Ovary (tissue), 9 donors: ENCODE results near the gene EEFSEC. TPM values are rescaled to one million over a fixed set of nuclear protein-coding genes. Genes with fewer than 3 reads are reported as not detected.
A peak's percentile ranks its signal among the peaks of the same experiment; 100 is the strongest.

ENCODE experiments used
- DNase-seq, 5 donors: peaks; one replicate each; pipeline ENCODE4 v3.0.0-alpha.2; 2019 to 2020
- H3K27ac ChIP-seq, 2 donors: fragments of 200-600 bp; one replicate each; pipeline versions ENCODE4 v1.5.1 to v1.8.0; 2019 to 2022
- H3K27me3 ChIP-seq: fragments of 200-600 bp; one replicate; pipeline ENCODE4 v1.8.0; 2022
- H3K36me3 ChIP-seq: fragments of 200-600 bp; sonication (generic); one replicate; pipeline ENCODE4 v1.5.1; 2019
- H3K4me1 ChIP-seq: one replicate; pipeline ENCODE4 v1.8.1; 2013; ENCODE audit warnings: mild to moderate bottlenecking, moderate library complexity; ENCODE audit not compliant: insufficient read depth
- H3K4me3 ChIP-seq: fragments of 200-600 bp; sonication (generic); one replicate; pipeline ENCODE4 v1.5.1; 2017
- H3K9me3 ChIP-seq, 2 donors: fragments of 200-600 bp in 1 of 2; sonication (generic) in 1 of 2; one replicate each; pipeline versions ENCODE4 v1.5.1 to v1.8.1; 2013 to 2019; ENCODE audit warnings: mild to moderate bottlenecking in 1 of 2, moderate library complexity in 1 of 2
- EP300 ChIP-seq: sonication (generic); formaldehyde crosslinking; IDR thresholded peaks from one replicate; pipeline ENCODE4 v1.6.1; 2017; ENCODE audit warnings: antibody characterized with exemption
- POLR2A ChIP-seq: fragments of 450-650 bp; IDR thresholded peaks from one replicate; pipeline ENCODE4 v1.6.1; 2017; ENCODE audit warnings: antibody characterized with exemption, mild to moderate bottlenecking, moderate library complexity
- WGBS, 3 donors: extraction: QIAGEN DNeasy Blood & Tissue Kit in 1 of 3; methylation state at CpG; one replicate each; pipeline versions ENCODE4 v1.1.5 to v1.1.7; 2013 to 2017; 5-methylcytosine and 5-hydroxymethylcytosine counted together
- intact Hi-C, 4 donors: fragments of 100-400 bp; cut with DNase I; formaldehyde crosslinking; loops; one replicate each; pipeline versions ENCODE4 v1.11.0 to v1.15.1; 2022 to 2023
- polyA plus RNA-seq, 2 donors: library from polyadenylated mRNA; stranded (reverse); fragments of 200-250 nt in 1 of 2; fragments of 350-450 nt in 1 of 2; fragmentation: Illumina TruSeq in 1 of 2; extraction: RNeasy Lipid Tissue Mini Kit (QIAGEN cat#74804) in 1 of 2; gene quantifications; one replicate each; pipeline ENCODE4 v1.2.3, GENCODE V29; 2013 to 2014
- total RNA-seq, 7 donors: library from RNA; depleted of rRNA in 2 of 7; stranded (reverse); fragments of >200 nt in 2 of 7; fragmentation: NEBNext Ultra II Directional in 3 of 7; extraction: Animal tissue kit (Norgen Biotek cat#: 25700) in 3 of 7; gene quantifications; one replicate each; pipeline versions ENCODE4 v1.1.0 to v1.2.4, GENCODE V29; 2016 to 2023
- TF ChIP-seq, protein P1 (sequence below), 3 donors: fragments of 450-650 bp in 2 of 3; fragments of 200-600 bp in 1 of 3; IDR thresholded peaks; one replicate each; pipeline versions ENCODE4 v1.5.1 to v1.8.0; 2016 to 2022; ENCODE audit warnings: antibody characterized with exemption in 3 of 3, mild to moderate bottlenecking in 1 of 3
- donor health status: DM: no; HTN: no; CAD: no; lungs with moderate emphysema.
- donor health status: DM: no; HTN: no; CAD: no.
- donor health status: Bipolar disorder and iron deficiency.
- donor health status: DM: yes; HTN: yes; CAD: no.
- donor health status: DM: no; HTN: no; CAD: no.
- donor health status: DM: yes; HTN: yes; CAD: no.

Gene EEFSEC
- total and polyA plus RNA-seq, 9 donors, result 6.8 to 21.0 (median 15.4) TPM

DNA sequence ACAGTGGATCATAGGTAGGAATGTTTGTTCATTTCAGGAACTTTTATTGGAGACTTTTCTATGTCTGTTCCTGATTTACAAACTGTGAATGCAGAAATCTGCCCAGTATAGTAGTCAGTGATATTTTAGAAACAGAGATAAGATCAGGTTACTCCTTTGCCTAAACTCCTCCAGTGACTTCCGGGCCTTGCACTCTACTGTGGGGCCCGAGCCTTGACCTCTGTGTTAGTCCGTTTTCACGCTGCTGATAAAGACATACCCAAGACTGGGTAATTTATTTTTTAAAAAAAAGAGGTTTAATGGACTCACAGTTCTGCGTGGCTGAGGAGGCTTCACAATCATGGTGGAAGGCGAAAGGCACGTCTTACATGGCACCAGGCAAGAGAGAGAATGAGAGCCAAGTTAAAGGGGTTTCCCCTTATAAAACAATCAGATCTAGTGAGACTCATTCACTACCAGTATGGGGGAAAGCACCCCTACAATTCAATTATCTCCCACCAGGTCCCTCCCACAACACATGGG lies 186.3 kb downstream of the EEFSEC start:
- no peak overlapping the region for H3K4me3 ChIP-seq
- no peaks in the 10 kb centered on the region for H3K4me1 ChIP-seq
- no peak for TF ChIP-seq EP300
- no peak for TF ChIP-seq POLR2A
- TF ChIP-seq, protein P1, sequence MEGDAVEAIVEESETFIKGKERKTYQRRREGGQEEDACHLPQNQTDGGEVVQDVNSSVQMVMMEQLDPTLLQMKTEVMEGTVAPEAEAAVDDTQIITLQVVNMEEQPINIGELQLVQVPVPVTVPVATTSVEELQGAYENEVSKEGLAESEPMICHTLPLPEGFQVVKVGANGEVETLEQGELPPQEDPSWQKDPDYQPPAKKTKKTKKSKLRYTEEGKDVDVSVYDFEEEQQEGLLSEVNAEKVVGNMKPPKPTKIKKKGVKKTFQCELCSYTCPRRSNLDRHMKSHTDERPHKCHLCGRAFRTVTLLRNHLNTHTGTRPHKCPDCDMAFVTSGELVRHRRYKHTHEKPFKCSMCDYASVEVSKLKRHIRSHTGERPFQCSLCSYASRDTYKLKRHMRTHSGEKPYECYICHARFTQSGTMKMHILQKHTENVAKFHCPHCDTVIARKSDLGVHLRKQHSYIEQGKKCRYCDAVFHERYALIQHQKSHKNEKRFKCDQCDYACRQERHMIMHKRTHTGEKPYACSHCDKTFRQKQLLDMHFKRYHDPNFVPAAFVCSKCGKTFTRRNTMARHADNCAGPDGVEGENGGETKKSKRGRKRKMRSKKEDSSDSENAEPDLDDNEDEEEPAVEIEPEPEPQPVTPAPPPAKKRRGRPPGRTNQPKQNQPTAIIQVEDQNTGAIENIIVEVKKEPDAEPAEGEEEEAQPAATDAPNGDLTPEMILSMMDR (IDR thresholded peaks at IDR 0.05), result no peak
- H3K9me3 ChIP-seq, result no peaks in the 10 kb centered on the region
- no peaks in the 10 kb centered on the region for H3K36me3 ChIP-seq
- peak in 1 of 5 donors; percentile 2 for DNase-seq
- H3K27ac ChIP-seq, result no peak overlapping the region
- 53 to 67% (median 67%) methylated on average over 7 of the region's 7 CpGs for WGBS, 3 donors
- intact Hi-C loops, result no loop called here
- no peaks in the 10 kb centered on the region for H3K27me3 ChIP-seq

DNA sequence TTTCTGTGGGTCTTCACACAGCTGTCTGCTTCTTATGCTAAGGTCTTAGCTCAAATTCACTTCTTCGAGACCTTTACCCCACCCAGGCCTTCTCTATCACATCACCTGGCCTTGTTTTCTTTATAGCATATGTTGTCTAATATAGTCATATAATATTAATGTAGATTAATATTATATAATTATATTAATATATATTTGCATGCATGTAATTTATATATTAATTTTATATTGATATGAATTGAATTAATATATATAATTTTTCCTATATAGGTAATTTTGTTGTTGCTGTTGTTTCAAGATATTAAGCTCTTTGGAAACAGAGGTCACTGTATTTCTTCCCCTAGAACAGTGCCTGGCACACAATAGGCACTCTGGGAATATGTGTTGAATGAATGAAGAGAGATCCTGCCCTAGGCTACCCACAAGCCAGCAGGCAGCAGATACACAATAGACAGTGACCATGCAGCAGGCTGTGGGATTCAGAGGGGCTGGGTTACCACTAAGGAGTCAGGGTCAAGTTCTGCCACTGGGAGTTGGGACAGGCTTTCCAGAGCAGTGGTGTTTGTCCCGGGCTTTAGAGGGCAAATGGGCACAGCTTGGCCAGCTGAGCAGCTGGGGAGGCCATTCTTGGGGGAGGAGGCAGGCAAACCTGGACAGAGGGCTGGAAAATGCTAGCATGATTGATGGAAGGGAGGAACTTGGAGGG lies 187.1 kb downstream of the EEFSEC start:
- Histone ChIP-seq H3K36me3 (no peaks in the 10 kb centered on the region), H3K4me1 (no peaks in the 10 kb centered on the region), H3K9me3 (no peaks in the 10 kb centered on the region), H3K27ac (no peak overlapping the region), H3K27me3 (no peaks in the 10 kb centered on the region), H3K4me3 (no peak overlapping the region)
- DNase-seq, result peak in 1 of 5 donors; percentile 7
- whole genome bisulfite sequencing, 3 donors, result 81 to 90% (median 86%) methylated on average over 2 of the region's 2 CpGs
- no peak for TF ChIP-seq POLR2A
- TF ChIP-seq, protein P1 (IDR thresholded peaks at IDR 0.05), result no peak
- no peak for TF ChIP-seq EP300
- intact Hi-C loops, result no loop called here

DNA sequence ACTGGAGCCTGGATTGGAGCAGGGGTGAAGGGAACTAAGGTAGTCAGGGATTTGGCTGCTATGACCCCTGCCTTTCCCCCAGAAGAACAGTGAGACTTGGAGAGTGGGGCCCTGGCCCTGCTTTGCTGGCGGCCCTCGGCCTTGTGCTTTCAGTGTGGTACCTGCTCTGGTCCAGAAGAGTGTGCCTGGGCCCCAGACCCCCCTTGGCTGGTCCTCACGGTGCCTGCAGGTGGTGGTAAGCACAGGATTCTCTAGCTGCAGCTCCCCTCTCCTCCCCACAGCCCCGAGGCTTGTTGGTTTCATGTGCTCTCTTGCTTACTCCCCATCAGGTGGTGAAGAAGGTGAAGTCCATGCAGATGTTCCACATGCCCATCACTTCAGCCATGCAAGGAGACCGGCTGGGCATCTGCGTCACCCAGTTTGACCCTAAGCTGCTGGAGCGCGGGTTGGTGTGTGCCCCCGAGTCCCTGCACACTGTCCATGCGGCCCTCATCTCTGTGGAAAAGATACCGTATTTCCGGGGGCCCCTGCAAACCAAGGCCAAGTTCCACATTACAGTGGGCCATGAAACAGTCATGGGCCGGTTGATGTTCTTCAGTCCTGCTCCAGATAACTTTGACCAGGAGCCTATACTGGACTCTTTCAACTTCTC lies 187.7 kb downstream of the EEFSEC start:
- no peaks in the 10 kb centered on the region for H3K4me1 ChIP-seq
- 92 to 98% (median 96%) methylated on average over 13 of the region's 13 CpGs for WGBS, 3 donors
- DNase-seq, result no peak
- H3K4me3 ChIP-seq, result no peak overlapping the region
- intact Hi-C loops, result no loop called here
- no peaks in the 10 kb centered on the region for H3K9me3 ChIP-seq
- no peaks in the 10 kb centered on the region for H3K27me3 ChIP-seq
- no peak overlapping the region for H3K27ac ChIP-seq
- H3K36me3 ChIP-seq, result no peaks in the 10 kb centered on the region
- TF ChIP-seq POLR2A, result no peak
- TF ChIP-seq, protein P1 (IDR thresholded peaks at IDR 0.05), result no peak

DNA sequence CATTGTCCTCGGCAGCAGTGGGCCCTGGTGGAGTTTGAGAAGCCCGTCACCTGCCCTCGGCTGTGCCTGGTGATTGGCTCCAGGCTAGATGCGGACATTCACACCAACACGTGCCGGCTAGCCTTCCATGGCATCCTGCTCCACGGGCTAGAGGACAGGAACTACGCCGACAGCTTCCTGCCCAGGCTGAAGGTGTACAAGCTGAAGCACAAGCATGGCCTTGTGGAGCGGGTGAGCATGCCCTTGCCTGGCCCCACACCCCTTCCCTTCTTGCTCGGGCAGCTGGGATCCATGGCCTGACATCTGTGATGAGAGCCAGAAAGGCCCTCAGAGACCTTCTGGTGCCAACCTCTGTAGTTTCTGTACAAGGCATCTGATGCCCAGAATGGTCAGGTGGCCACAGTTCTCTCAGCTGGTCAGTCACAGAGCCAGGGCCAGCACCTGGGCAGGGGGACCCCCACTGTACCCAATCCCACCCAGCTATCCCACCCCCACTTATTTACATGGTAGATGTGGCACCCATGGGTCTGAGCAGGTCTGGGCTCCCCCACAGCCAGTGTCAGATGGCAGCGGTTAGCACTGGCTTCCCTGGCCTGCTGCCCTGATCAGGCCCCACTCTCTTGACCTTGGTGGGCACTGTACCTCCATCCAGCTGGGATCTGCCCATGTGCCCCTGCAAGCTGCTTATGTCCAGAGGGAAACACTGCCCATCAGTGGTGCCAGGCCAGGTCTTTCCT lies 188.5 kb downstream of the EEFSEC start:
- H3K36me3 ChIP-seq, result no peaks in the 10 kb centered on the region
- intact Hi-C loops, result no loop called here
- no peak overlapping the region for H3K27ac ChIP-seq
- H3K27me3 ChIP-seq, result no peaks in the 10 kb centered on the region
- TF ChIP-seq EP300 (no peak), POLR2A (no peak)
- TF ChIP-seq, protein P1 (IDR thresholded peaks at IDR 0.05), result no peak
- no peaks in the 10 kb centered on the region for H3K4me1 ChIP-seq
- DNase-seq, result no peak
- H3K4me3 ChIP-seq, result no peak overlapping the region
- no peaks in the 10 kb centered on the region for H3K9me3 ChIP-seq
- 93 to 96% (median 94%) methylated on average over 10 to 12 of the region's 12 CpGs for WGBS, 3 donors
